Stimulated activated CD4-positive, alpha-beta T cell treated with anti-CD3 and anti-CD28 coated beads, Interleukin-4, amount 100 ng/mL, for 24 hours (primary cell): Measurements from ENCODE around the gene QRFPR.
"Not testable (repeated sequence)": the region's sequence is repeated elsewhere in the genome, so short reads cannot be mapped to it uniquely, and the experiment has no call there.

Experiments used
- DNase-seq: peaks from one replicate; pipeline ENCODE4 v3.0.0-alpha.2; 2020

The QRFPR gene

DNA sequence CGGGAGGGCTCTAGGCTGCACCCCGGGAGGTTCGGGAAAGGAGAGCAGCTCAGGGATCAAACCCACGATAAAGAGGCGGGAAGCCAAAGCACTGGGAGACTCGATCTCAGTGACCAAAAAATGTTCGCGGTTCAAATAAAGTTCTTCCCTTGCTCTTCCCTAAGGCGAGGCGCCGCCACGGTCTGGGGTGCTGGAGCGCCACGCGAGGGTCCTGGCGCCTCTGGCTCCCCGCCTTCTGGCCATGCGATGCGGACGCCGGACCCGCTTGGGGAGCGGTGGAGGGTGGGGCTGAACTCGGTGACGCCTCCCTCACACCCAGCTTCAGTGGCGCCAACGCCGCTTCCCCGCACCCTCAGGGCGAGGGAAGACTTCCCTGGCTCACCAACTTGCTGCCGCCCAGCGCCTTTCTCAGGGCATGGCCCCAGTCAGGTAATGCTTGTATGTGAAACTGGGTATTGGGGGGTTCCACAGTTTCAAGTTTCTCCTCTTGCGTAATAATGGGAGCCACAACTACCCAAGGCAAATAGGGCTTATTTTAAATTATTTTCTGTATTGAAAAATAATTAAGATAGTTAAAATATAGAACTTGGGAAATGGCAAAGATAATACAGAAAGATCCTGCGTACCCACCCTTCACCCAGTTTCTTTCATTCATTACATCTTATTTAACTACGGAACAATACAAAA, at the start of gene QRFPR:
Gene QRFPR (minus strand): TSS at position 243 of the 687 bp plus-strand sequence. CDS start 371 bp downstream, outside the sequence.
- DNase-seq: no peak

DNA sequence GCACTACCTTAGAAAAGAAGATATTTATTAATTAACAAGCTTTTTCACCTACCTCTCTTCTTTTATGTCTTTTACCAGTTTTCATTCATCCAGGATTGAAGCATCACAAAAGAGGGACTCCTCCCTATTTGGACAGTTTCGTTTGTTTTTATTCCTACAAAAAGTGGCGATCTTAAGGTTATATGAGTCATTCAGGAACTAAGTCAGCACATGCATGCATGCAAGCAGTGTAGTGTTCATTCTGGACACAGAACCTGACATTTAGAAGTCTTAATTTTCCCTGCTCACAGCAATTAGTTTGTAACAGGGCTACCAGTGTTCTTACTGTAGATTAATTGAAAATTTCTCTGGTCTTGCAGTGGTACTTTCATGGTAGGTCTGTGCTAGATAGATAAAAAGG, 47.9 kb upstream of the QRFPR start:
- DNase-seq: no peak

DNA sequence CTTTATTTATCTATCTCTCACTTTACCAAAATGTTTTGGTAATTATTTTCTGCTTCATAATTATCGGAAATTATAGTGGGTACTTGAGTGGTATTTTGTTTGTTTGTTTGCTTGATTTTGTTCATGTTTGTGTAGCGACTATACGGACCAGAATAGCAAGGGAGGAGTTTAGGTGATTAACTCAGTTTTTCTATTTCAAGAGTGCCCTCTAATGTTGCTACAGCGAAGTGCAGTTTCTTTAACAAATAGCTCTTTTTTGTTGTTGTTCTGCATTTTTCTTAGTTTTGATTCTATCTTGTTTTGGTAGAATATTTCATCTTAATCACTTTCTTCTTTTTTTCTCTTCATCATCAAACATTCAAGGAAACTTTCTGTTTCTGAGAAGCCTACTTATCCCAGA, 40.8 kb upstream of the QRFPR start:
- no peak for DNase-seq

DNA sequence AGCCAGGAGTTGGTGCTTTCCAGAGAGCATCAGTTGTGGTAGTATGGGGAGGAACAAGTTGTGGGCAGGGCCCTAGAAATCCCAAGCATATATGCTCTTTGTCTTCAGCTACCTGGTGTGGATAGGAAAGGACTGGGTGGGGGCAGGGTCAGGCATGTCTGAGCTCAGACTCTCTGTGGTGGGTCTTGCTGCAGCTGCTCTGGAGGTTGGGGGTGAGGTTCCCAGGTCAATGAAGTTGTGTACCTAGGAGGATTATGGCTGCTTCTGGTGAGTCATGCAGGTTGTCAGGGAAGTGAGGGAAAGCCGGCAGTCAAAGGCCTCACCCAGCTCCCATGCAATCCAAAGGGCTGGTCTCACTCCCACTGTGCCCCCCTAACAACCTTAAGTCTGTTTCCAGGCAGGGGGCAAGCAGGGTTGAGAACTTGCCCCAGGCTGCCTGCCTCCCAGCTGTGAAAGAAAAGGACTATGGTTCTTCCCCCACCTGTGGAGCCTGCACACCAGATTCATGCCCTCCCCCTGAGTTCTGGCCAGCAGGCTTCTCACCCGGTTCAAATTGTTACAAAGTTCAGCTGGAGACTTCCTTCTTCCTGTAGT, 30.4 kb upstream of the QRFPR start:
- no peak for DNase-seq

DNA sequence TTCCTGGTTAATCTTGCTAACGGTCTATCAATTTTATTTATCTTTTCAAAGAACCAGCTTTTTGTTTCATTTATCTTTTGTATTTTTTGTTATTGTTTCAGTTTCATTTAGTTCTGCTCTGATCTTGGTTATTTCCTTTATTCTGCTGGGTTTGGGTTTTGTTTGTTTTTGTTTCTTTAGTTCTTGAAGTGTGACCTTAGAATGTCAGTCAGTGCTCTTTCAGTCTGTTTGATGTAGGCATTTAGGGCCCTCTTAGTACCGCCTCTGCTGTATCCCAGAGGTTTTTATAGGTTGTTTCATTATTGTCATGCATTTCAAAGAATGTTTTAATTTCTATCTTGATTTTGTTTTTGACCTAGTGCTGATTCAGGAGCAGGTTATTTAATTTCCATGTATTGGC, 27.7 kb upstream of the QRFPR start:
- not testable (repeated sequence) for DNase-seq

DNA sequence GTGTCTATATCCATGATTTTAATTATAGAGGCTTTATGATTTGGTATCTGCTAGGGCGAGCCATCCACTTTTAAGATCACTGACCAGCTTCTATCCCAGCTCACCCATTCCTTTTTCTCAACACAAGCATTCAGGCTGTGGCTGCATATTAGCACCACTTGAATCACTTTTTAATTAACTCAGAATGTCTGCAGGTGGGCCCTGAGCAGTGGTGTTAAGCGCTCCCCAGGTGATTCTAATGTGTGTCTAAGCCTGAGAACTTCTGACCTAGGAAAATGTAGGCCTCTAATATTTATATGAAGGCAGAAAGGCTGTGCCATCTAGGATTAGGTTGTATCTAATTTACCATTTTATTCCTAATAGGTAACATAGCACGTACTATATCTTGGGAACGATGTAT, 19.8 kb upstream of the QRFPR start:
- no peak for DNase-seq

DNA sequence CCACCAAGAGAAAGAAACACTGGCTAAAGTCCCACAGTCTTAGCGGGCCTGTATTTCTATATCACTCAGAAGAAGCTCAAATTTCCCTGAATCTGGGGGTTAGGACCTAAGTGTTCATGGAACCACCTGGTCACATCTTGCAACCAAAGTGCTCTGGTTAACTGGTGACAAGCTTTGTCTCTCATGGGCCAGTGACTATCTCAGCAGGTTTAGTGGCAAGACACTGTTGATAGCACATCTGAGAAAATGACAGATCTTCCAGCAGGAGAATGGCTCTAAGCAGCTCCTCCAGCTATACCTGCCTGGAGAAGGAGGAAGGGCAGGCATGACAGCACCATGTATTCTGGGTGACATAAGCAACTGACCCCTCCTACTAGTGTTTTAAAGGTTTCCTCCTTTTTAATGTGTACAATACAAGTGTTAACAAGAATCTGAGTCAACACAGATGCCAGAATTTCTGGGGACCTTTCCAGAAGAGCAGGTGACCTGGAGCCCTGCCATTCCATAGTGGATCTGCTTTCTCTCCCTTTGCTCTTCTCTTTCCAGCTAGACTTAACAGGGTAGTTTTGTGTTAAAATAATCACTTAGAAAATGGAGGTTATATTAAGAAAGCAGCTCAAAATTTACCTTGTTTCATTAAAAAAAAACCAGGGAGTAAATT, 17.3 kb upstream of the QRFPR start:
- no peak for DNase-seq

DNA sequence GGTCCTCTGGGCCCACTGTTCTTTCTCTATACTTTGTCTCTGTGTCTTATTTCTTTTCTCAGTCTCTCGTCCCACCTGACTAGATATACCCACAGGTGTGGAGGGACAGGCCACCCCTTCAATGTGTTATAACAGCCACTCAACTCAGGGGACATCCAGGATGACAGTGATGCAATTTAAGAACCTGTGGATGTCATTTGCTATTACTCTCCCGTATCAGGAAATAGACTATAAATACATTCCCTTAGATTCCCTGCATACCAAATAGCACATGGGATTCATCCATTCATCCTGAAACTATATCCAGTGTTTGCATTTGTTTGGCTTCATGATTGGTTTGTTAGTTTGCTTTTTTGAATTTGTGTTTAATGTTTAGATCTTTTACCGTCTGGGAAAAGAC, 16.6 kb upstream of the QRFPR start:
- no peak for DNase-seq

DNA sequence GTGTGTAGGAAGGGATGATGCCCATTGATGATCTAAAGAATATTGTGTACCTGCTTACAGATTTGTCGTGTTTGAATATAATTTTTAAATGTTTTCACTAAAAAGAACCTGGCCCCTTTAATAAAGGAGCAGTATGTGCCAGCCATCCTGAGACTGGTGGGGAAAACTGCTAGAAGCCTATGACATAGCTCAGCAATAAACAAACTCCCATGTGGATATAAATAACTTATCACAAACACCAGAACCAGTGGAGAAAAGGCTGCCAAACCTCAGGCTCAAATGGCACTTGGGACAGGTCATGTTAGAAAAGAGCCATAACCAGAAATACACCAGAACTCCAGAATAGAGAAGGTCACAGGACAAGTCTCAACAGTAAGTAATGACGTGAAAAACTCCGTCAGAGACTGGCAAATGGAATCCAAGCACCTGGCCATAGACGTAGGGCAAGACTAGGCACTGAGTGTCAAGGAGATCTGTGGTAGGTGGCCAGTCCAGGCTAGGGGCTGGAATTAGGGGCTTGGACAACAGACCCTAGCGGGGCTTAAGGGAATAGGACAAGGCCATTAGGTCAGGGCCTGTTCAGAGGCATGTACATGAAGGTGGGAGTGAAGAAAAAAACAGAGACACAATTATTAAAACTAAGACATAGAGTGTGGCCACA, 11.7 kb upstream of the QRFPR start:
- DNase-seq: no peak

DNA sequence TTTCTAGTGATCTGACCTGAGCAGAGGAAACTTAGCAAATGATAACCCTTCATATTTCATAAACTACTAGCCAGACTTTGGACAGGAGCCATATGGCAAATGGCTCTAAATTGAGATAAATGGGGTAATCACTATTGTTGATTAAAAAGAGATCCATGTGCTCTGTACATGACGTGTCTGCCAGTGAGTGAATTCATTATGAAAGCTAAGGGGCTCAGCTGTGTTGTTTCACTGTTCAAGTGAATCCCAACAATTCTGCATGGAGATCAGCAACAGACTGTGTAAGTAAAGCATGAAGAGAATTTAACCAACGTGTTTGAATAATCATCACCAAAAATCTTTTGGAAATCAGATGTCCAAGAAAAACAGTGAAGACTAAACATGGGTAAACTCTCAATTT, 9.5 kb upstream of the QRFPR start:
- no peak for DNase-seq

DNA sequence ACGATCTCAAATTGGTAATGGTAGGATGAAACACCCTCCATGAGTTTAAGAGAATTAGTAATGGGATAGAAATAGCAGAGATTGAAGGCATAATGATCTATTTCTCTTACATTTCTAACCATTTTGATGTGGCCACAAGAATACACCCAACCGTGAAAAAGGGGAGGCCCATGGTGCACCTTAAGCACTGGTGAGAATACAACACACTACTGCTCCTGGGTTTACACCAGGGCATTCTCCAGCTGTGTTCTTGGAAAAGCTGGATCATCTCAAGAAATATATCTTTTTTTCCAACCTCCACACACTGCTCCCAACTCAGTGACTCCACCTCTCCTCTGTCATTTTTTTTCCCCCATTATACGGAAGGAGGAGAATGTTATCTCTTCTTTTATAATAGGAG, 1.5 kb downstream of the QRFPR start:
- DNase-seq: no peak

DNA sequence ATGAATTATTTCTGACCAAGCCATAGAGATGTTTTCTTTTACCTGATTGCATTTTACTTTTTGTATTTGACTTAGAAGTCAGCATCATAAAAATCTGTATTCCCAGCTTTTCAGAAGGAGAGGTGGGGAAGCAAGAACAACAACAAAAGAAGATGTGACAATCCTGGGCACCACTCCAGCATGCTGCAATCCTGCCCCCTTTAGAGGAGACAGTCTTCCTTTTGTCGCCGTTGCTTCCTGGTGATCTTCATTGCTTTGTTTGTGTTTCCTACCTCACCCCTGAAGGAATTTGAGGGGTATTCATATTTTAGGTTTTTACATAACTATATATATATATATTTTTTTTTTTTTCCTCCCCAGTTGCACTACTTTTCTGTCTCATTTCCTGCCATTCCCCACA, 3.7 kb downstream of the QRFPR start:
- DNase-seq: no peak

DNA sequence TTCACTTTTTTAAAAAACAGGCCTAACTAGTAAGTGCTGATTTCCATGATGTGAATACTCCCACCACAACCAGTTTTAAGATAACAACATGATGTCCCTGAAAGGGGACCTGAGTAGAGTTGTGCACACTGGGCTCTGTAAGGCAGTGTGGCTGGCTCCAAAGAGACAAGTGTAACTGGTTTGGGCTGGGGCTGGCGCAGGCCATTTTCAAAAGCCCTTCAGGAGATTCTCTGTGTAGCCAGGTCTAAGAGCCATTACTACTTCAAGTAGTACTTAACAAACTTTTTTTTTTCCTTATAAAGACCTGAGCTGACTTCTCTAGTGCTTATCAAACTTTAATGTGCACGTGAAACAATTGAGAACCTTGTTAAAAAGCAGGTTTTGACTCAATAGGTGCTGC, 4.3 kb downstream of the QRFPR start:
- DNase-seq: no peak

DNA sequence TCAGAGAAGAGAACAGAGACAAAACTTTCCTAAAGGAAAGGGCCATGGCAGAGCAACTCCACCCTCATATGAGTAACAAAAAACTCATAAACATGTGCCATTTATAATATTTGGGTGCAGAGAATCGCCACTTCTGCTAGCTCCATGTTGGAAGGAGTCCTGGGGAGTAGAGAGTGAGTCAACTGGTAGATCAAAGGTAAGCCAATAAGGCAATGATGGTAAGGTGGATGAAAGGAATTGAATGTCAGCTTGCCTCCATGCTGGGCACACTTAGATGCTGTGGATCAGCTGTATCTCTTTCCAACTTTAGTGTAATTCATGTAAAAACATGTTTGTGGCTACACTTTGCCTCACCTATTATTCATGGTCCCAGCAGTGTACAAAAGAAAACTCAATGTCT, 4.7 kb downstream of the QRFPR start:
- DNase-seq: no peak

DNA sequence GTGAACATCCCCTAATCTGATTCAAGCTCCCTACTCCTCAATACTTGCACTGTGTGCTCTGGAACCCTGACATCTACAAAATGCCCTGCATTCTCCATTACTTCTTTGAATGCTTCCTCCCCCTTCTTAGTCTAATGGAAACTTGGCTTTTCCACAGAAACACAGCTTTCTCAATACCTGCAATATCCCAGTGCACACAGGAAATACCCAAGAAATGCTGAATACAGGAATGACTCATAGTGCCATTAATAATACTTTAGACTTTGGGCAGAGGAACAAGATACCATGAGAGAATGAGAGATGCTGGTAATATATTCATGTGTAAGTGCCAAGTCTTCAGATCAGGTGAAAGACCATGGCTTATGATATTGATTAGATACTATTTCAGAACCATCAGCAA, 5.6 kb downstream of the QRFPR start:
- no peak for DNase-seq

DNA sequence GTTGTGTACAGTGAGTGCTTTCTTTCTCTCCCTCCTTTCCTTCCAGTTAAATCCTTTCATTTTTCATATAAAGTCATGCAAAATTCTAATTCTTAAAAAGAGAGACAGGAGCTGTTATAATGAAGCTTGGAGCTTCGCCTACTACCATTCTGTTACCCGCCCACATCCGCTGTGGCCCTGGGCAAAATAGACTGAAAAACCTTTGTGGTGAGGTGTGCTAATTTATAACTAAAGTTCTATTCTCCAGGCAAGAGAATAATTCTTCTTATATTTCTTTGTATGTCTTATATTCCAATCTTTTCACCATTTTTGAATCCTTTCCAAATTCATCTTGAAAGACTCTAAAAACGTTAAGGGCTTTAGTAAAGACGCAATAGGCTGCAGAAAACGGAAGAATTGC, 7.0 kb downstream of the QRFPR start:
- DNase-seq: no peak

DNA sequence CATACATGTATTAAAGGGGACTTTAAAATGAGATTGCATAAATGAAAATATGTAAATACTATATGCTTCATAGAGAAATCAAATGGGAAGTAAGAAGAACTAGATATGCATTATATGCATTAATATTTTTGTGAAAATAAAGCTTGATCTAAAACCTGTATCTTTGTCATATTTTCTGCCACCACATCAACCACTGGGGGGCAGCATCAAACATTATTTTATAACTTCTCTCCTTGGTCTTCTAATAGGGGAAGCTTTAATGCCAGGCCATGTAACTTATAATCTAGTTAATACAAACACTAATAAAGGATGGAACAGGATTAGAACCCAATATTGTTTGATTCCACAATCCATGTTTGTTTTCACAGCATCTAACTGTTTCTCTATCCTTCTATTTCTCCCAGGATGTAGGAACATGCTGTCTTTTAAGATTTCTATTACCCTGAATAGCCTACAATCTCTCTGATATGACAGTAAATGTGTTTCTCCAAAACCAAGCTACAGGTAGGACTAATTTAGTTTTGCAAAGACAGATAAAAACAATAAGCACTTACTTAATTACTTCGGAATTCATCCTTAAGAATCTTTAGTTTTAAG, 10.0 kb downstream of the QRFPR start:
- peak; percentile 42 for DNase-seq

DNA sequence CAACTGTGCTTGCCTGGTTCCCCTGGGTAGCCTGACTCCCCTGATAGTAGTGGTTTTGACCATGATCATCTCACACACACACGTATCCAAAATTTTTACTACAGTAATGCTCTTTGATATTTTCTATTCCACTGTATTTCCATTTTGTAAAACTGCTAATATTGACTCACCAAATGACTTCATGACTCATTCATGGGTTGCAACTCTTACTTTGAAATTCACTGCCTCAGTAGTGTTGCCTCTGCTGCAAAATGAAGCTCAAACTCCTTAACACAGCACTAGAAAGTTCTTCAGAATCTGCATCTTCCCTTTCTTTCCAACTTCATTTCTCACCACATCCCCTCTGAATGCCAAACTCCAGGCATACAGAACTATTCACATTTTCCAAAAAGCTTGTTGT, 20.3 kb downstream of the QRFPR start:
- no peak for DNase-seq

DNA sequence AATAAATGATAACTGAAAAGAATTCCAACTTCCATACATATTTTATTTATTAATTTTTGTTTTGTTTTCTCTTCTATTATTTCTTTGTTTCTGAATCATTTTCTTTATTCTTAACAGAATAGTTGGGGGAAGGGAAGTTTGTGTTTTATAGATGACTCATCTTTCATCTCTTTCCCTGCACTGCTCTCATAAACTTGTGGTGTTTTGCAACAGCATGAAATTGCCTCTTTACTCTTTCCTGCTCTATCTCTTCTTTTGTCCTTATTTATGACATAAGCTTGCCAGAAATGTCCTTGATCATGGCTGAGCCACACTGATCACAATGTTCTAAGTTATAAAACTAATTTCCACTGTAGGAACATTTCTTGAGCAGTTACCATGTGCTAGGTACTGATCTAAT, 22.3 kb downstream of the QRFPR start:
- no peak for DNase-seq

DNA sequence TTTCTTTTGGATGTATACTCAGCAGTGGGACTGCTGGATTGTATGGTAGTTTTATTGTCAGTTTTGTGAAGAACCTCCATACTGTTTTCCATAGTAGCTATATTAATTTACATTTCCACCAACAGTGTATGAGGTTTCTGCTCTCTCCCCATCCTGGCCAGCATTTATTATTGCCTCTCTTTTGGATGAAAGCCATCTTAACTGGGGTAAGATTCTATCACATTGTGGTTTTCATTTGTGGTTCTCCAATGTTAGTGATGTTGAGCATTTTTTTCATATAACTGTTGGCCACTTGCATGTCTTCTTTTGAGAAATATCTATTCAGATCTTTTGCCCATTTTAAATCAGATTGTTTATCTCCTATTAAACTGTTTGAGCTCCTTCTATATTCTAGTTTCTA, 27.6 kb downstream of the QRFPR start:
- no peak for DNase-seq

DNA sequence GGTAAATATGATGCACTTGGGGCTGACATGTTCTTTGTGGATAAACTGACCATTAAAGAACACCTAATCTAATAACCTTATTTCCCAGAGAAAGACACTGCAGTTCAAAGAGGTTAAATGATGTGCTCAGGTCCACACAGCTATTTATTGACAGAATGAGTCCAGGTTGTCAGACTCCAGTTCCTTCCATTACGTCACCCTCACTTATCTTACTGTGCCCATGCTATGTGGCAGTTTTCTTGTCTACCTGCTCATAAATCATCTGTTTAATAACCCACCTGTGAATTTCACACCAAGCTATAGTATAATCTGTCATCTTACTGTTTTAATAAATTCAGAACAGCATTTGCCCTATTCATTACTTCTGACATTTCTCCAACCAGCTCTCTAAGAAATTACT, 36.7 kb downstream of the QRFPR start:
- no peak for DNase-seq

DNA sequence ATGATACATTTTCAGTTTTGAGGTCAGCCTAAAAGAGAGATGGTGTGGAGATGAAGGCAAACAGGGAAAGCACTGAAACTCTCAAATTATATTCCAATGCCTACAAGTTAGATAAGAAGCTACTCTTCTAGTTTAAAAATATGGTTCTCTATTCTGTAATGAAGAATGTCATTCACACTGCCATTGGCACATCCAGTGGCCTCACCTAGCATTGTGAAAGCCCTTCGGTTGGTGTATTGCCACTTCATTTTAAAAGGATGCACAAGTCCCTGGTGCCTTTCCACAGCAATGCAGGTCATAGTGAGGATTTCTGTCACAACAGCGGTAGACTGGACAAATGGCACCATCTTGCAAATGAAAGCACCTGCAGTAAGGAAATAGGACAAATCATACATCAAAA, 40.6 kb downstream of the QRFPR start:
- no peak for DNase-seq

DNA sequence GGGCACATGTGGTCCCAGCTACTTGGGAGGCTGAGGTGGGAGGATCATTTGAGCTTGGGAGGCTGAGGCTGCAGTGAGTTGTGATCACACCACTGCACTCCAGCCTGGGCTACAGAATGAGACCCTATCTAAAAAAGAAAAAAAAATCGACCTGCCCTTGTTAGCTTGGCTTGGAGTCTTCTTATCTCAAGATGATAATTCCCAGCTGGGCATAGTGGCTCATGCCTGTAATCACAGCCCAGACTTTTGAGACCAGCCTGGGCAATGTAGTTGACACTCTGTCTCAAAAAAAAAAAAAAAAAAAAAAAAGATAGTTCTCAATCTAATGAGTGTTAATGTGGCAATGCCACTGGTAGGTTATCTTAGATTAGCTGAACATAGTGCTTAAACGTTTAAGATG, 41.0 kb downstream of the QRFPR start:
- DNase-seq: no peak

DNA sequence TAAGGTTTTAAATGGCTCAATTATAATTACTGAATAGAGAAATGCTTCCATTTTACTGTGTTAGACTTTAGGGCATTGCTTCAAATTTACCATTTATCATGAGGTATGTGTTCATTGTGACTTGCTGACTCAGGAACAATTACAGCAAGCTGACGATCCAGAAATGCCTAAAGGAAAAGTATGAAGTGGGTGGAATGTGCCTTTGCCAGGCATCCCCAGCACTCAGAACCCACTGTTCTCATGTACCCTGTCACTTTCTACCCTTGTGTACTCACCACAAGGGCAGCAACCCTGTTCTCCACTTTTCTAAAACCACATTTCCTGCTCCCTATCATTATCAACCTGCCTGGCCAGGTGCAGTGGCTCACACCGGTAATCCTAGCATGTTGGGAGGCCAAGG, 41.5 kb downstream of the QRFPR start:
- no peak for DNase-seq
